CD4-positive, alpha-beta T cell treated with Interleukin-4 for 4 hours (primary cell): ENCODE measurements around the gene ANKRD65.
A peak's percentile ranks its signal among the peaks of the same experiment; 100 is the strongest.
"Not testable (repeated sequence)": the region's sequence is repeated elsewhere in the genome, so short reads cannot be mapped to it uniquely, and the experiment has no call there.

Source experiments
- DNase-seq: peaks from one replicate; pipeline ENCODE4 v3.0.0-alpha.2; 2020

ANKRD65 gene

GRCh38 chr1:1421147-1421906, at the start of gene ANKRD65:
TSS of gene ANKRD65 (minus strand) at chr1:1421276. CDS start at chr1:1421005, 271 bp downstream.
- DNase-seq: no peak

DNA sequence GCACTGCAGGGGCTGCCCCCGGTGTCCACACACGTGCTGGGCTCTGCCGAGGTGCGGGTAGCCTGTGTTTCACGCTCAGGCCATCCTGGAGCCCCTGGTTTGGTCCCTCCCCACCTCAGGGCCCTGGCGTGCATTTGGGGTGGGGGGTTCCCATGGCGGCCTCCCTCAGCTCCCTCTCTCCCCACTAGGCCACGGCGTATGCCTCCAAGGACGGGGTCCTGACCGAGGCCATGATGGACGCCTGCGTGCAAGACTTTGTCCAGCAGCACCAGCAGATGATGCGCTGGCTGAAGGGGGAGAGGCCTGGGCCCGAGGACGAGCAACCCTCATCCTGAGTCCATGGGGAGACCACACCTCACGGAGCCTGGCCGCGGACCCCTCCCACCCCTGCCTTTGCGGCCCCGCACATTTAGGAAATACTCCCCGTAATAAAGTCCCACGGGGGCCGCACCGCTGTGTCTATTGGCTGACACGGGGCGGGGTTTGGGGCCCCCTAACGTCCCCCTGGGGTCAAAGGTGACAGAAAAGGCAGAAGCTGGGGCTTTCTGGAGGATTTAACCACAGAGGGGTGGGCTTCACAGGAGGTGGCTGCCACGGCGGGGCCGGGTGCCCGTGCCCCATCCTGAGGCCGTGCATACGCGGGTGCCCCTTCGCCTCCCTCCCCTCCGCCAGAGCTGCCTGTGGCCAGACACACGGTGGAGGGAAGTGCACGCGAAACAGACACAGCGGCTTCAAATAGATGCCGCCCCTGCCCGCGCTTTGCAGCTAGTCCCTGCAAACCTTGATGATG, 47.3 kb upstream of the ANKRD65 start:
- not testable (repeated sequence) for DNase-seq

- DNase-seq: no peak
These were observed 42.2 kb upstream of the ANKRD65 start for GRCh38 chr1:1463312-1463711.

DNA sequence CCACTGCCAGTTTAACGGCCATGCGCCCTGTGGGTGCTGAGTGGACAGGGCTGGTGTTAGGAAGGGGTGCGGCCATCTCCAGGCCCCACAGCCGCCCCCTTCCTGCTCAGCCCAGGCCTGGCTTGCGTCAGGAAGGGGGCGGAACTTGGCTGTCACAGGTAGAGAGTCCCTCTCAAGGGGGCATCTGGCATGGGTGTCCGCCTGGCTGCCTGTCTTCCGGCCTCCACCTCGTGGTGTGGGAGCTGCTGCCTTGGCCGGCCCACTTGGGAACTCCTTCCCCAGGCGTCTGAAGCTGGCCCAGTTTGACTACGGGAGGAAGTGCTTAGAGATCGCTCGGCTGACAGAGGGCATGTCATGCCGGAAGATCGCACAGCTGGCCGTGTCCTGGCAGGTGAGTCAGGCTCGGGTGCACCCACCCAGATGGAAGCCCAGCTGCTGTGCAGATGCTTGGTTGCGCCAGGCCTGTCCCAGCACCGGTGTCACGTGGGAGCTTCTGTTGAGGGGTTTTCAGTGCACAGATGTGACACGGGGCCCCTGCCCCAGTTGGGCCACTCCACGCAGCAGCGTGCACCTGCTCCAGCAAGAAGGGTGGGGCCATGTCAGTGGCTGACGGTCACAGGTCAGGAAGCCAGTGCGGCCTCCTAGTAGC, 41.4 kb upstream of the ANKRD65 start:
- DNase-seq: peak; percentile 2

DNA sequence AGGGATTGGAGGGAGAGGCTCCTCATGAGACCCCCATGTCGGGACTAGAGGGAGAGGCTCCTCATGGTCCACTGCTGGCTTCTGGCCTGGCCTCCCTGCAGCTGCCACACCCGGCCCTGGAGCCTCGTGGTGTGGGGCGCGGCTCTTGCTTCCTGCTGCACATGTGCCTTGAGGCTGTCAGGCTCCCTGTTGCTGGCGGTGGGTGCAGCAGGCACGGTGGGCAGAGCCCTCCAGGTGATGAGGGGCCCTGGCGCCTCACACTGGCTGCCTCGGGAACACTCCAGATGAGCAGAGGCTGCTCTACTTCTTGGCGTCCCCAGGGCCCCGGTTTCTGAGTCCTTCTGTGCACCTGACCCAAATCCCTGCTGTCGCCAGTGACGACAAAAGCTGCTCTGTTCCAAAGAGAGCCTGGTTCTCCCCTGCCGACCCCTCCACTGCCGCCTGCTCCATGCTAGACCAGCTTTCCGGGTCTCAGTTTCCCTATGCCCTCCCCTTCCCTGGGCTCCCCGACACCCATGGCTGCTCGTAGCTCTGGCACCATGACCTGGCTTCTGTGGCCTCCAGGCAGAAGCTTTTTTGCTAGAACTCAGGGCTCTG, 40.7 kb upstream of the ANKRD65 start:
- no peak for DNase-seq

GRCh38 chr1:1460540-1461130, 39.6 kb upstream of the ANKRD65 start:
- no peak for DNase-seq

GRCh38 chr1:1459711-1460110, 38.6 kb upstream of the ANKRD65 start:
- DNase-seq: not testable (repeated sequence)

GRCh38 chr1:1459156-1459555, 38.1 kb upstream of the ANKRD65 start:
- DNase-seq: not testable (repeated sequence)

DNA sequence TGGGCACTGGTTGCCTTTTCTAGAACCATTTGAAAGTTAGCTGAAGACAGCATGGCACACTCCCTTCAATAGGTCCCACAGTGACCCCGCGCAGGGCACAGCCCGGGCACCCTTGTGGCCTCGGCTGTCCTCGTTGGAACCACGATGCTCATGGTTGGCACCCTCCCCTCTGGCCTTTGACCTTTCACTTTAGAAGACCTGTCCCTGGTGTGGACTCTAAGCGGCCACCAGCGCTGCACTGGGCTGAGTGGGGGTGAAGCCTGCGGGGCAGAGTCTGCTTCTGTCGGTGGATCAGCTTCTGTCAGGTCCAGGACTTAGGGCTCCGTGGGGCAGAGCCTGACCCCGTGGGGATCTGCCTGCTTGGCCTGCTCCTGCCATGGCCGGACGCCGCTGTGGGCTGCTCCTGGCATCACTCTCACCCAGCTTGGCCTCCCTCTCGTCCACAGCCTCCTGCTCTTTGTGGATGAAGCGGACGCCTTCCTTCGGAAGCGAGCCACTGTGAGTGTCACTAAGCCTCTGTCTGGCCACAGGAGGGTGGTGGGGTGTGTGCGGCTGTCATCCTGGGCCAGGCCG, 35.7 kb upstream of the ANKRD65 start:
- DNase-seq: not testable (repeated sequence)

DNA sequence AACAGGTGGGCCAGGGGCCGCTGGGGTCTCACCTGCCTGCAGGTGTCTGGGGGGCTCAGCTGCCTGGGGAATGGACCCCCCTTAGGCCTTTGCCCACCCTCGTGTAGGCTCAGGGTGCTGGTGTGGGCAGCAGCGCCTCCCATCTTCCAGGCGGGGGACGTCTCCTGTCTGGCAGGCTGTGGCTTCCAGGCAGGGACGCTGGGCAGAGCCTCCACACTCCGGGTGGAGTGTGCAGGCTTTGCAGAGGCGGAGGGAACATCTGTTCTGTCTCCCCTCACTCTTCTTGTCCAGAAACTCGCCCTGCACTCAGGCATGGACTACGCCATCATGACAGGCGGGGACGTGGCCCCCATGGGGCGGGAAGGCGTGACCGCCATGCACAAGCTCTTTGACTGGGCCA, 34.9 kb upstream of the ANKRD65 start:
- DNase-seq: not testable (repeated sequence)

- DNase-seq: no peak
These were observed 34.3 kb upstream of the ANKRD65 start for GRCh38 chr1:1455366-1455884.

DNA sequence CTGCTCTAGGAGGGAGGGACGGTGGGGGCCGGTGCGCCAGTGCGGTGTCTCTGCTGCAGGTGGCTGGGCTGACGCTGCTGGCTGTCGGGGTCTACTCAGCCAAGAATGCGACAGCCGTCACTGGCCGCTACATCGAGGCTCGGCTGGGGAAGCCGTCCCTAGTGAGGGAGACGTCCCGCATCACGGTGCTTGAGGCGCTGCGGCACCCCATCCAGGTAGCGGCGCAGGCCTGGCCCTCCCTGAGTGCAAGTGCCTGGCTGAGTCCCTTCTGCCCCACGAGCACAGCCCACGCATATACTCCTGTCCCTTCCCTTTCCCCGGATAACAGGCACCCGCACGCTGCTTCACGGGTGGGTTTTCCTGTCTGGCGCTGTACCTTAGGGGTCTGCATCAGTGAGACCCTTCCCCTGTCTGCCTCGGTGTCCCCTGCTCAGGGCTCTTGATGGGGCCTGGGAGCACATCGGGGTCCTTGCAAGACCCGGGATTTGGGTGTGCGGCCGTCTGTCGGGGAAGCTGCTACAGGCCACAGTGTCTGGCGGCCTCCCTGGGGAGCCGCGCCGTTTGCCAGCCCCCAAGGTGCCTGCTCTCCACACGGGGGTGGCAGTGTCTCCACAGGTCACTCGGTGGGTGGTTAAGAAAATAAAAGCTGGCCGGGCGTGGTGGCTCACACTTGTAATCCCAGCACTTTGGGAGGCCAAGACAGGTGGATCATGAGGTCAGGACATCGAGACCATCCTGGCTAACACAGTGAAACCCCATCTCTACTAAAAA, 33.4 kb upstream of the ANKRD65 start:
- DNase-seq: not testable (repeated sequence)

GRCh38 chr1:1452882-1453281, 31.8 kb upstream of the ANKRD65 start:
- DNase-seq: no peak

- DNase-seq: not testable (repeated sequence)
These were observed 31.3 kb upstream of the ANKRD65 start for GRCh38 chr1:1452365-1452739.

DNA sequence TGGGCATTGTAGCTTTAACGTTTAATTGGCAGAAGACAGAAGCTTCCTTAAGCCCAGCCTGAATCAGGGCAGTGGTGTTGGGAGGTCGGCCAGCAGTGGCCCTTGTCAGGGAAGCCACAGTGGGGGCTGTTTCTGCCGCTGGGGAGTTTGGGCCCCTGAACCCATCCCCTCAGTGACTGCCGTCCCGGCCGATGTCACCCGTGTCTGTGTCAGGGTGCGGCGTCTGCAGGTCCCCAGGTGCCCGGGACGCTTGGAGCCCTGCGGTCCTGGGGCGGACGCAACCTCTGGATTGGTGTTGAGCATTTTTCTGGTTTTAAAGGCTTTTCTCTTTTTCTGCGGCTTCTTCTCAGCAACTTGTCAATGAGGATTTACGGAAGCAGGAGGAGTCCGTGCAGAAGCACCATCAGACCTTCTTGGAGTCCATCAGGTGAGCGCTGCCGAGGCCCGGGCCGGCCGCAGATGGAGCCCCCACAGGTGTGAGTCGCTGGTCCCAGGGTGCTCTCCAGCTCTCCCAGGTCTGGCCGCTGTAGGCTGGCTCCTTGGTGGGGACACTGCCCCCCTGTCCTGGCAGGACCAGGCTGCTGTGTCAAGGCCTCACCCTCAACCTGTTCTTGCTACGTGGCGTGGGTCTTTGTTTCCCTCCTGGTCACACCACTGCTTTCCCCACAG, 30.8 kb upstream of the ANKRD65 start:
- DNase-seq: no peak

GRCh38 chr1:1450616-1451015, 29.5 kb upstream of the ANKRD65 start:
- not testable (repeated sequence) for DNase-seq

DNA sequence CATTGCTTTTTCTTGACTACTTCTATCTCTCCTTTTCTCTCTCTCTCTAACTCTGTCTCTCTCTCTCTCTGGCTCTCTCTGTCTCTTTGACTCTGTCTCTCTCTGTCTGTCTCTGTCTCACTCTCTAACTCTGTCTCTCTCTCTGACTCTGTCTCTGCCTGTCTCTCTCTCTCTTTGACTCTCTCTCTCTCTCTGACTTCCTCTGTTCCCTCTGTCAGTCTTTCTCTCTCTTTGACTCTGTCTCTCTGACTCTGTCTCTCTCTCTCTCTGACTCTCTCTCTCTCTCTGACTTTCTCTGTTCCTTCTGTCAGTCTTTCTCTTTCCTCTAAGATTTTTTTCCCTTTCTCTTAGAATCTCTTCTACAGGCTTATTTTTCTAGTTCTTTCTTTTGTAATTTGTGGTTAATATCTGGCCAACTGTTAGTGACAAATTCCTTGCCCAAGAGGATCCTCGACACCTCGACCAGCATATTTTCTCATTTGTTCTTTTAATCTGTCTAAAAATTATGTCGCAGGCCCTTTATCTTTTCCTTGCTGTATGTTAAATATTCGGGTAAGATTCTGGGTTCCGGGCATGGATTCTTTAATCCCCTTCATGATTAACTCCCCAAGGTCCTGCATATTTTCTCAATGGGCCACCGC, 28.1 kb upstream of the ANKRD65 start, which contains the start of gene ATAD3C:
Gene ATAD3C (plus strand): TSS at position 591 of the 641 bp plus-strand sequence. CDS start 995 bp downstream, outside the sequence.
- DNase-seq: no peak

DNA sequence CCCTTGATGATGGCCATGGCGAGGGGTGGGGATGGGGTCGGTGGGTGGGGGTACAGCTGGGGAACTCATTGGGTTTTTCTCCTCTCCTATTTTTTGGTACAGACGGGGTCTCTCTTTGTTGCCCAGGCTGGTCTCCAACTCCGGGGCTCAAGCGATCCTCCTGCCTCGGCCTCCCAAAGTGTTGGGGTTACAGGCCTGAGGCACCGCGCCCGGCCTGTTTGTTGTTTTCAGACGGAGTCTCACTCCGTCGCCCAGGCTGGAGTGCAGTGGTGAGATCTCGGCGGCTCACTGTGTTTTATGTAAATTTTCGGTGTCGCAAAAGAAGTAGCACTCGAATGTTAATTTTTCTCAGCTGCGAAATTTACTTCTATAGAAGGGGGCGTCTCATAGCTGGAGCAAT, 25.6 kb upstream of the ANKRD65 start:
- not testable (repeated sequence) for DNase-seq

DNA sequence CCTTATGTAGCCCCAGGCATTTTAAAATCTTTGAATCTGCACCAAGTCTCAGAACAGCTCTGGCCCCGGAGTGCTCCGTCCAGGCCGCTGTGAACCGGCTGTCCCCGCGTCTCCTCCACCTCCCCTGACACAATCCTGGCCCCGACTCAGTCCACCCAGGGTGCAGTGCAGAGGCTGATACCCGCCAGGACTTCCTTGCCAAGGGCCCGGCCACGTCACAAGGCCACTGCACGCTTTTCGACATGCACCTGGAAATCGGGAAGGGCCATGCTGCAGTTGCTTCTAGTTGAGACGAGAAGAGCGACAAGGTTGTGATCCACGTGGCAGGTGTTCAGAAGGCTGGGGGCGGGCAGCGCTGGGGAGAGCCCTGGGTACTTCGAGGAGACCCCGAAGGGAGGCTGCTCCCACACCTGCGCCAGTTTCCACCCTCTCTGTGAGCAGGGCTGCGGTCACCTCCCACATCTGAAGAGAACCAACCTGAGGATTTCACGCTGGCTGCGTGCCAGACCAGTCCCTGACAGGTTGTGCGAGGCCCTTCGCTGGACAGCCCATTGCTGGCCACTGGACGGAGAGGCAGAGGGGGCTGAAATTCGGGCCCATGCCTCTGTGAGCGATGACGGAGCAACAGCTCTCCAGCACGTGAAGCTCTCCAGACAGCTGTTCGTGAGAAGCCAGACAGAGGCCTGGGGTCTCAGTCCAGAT, 21.1 kb upstream of the ANKRD65 start:
- no peak for DNase-seq
